NT2/D1 (cell line): ENCODE data around the gene GHRH.

Experiments
- DNase-seq: peaks from one replicate; pipeline ENCODE4 v3.0.0-alpha.2; 2011; ENCODE audit warnings: low read depth, low spot score
- H3K27me3 ChIP-seq: 2 replicates; pipeline ENCODE4 v1.6.0; 2011; ENCODE audit warnings: mild to moderate bottlenecking; ENCODE audit not compliant: insufficient read length, insufficient read depth
- H3K36me3 ChIP-seq: 2 replicates; pipeline ENCODE4 v1.6.1; 2011; ENCODE audit warnings: mild to moderate bottlenecking, low read length, mixed read lengths; ENCODE audit not compliant: insufficient read depth, insufficient read length
- H3K4me1 ChIP-seq: 2 replicates; pipeline ENCODE4 v1.5.1; 2011; ENCODE audit not compliant: insufficient read depth, insufficient read length
- H3K4me3 ChIP-seq: 2 replicates; pipeline ENCODE4 v1.5.1; 2011; ENCODE audit warnings: low read depth; ENCODE audit not compliant: insufficient read length
- H3K9ac ChIP-seq: 2 replicates; pipeline ENCODE4 v1.6.0; 2011; ENCODE audit warnings: low read depth; ENCODE audit not compliant: insufficient read length
- H3K9me3 ChIP-seq: 2 replicates; pipeline ENCODE4 v1.5.1; 2011; ENCODE audit warnings: mild to moderate bottlenecking, low read length; ENCODE audit not compliant: insufficient read depth
- SUZ12 ChIP-seq: IDR thresholded peaks from 2 replicates; pipeline ENCODE4 v1.6.1; 2011; ENCODE audit not compliant: insufficient read length, insufficient read depth; ENCODE audit errors: extremely low read depth
- YY1 ChIP-seq: IDR thresholded peaks from 2 replicates; pipeline ENCODE4 v1.6.1; 2011; ENCODE audit not compliant: insufficient read length, insufficient read depth
- ZNF274 ChIP-seq: IDR thresholded peaks from 2 replicates; pipeline ENCODE4 v1.6.1; 2011; ENCODE audit warnings: mild to moderate bottlenecking, low read depth, low read length

The GHRH gene

DNA sequence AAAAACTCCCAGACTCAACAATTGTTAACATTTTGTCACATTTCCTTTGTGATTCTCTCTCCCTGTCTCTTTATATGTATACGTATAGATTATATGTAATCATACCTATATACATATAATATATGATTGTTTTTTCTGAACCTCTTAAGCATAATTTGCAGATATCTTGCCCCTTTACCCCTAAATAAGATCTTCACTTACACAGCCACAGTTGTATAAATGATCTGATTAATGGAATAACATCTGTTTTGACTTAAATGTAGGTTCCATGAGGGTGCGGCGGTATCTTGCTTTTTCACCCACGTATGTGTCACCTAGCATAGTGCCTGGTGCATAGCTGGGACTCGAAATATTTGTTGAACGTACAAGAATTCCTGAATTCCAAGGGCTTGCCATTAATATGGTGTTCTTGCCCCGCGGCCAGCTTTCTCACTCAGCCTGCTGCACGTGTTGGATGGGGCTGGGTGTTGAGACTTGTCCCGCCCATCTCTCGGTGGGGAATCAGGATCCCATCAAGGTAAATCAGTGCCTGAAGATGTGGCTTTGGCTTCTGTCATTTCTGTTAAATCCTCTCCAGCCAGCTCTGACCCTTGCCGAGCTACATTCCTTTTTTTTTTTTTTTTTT, 17.5 kb upstream of the GHRH start:
- no peak for DNase-seq
- Histone ChIP-seq H3K4me3 (no peak overlapping the region), H3K27me3 (no peaks in the 10 kb centered on the region), H3K9me3 (no peaks in the 10 kb centered on the region), H3K36me3 (no peaks in the 10 kb centered on the region), H3K4me1 (peaks cover 3% of the 10 kb centered on the region), H3K9ac (no peak overlapping the region)
- TF ChIP-seq ZNF274: no peak
- no peak for TF ChIP-seq SUZ12
- no peak for TF ChIP-seq YY1

DNA sequence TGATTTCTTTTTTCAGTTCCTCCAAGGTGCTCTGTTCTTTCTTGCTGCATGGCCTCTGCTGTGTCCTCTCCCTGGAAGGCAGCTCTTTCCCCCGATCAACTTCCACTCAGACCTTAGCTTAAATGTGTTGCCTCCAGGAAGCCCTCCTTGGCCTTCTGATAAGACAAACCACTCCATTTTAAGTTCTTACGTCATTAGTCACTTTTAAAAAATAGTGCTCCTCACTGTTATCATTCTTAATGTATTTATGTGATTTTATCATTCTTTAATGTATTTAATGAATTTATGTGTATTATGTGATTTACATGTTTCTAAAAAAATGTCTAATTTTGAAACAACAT, 15.6 kb upstream of the GHRH start:
- no peak for DNase-seq
- TF ChIP-seq SUZ12 (no peak), ZNF274 (no peak), YY1 (no peak)
- Histone ChIP-seq H3K27me3 (no peaks in the 10 kb centered on the region), H3K9me3 (no peaks in the 10 kb centered on the region), H3K36me3 (no peaks in the 10 kb centered on the region), H3K4me3 (no peak overlapping the region), H3K9ac (no peak overlapping the region), H3K4me1 (no peaks in the 10 kb centered on the region)

DNA sequence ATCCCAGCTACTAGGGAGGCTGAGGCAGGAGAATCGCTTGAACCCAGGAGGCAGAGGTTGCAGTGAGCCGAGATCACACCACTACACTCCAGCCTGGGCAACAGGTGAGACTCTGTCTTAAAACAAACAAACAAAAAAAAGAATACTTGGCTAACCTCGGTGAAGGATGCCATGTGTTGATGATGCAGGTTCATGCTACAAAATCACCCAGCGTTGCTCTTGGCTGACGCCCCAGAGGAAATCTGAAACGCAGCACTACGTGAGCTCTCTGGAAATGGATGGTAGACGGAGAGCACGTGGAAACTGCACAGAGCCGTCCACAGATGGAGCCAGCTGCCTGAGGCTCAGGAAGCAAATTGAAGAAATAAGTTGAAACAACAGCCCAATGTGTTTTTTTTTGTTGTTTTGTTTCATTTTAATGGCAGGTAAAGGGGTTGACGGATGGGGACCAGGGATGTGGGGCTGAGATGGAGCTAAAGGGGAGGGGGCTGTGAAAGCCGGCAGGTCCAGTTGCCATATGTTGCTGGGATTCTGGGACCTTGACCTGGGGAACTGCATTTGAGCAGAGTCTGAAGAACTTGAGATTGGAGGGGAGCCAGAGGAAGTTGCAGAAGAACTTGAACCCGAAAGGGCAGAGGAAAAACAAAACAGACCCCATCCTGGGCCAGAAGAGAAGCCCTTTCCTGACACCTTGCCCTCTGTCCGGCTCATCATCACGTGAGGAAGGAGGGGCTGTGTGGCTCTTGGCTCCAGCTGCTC, 15.1 kb upstream of the GHRH start:
- Histone ChIP-seq H3K4me1 (no peaks in the 10 kb centered on the region), H3K27me3 (no peaks in the 10 kb centered on the region), H3K4me3 (no peak overlapping the region), H3K9me3 (no peaks in the 10 kb centered on the region), H3K36me3 (no peaks in the 10 kb centered on the region), H3K9ac (no peak overlapping the region)
- no peak for DNase-seq
- TF ChIP-seq ZNF274 (no peak), YY1 (no peak), SUZ12 (no peak)

DNA sequence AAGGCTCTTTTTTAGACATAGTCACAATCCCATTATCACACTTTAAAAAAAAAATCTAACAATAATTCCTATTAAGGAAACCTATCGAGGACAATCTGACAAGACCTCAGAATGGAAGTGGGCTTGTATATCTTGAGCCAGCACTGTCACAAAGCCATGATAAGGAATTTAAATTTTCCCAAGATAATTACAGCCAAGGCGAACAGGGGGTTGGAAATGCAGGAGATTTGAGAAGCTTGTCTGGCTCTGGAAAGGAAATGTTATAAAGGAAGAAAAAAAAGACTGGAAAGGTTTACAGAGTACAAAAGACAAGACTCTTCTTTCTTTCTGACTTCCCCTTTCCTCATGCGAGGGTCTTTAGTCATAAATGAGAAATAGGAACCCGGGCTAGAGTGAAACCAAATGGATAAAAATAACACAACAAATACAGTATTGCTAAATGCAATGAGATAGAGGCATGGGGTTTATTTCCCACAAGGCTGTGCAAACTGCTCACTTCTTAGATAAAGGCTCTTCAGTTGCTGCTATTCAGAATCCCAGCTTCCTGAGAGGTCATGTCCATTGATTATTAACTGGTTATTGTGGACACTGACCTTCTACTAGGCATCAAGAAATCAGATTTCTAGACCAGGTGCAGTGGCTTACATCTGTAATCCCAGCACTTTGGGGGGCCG, 13.4 kb upstream of the GHRH start:
- TF ChIP-seq SUZ12 (no peak), ZNF274 (no peak), YY1 (no peak)
- no peaks in the 10 kb centered on the region for H3K27me3 ChIP-seq
- no peak overlapping the region for H3K4me3 ChIP-seq
- no peaks in the 10 kb centered on the region for H3K4me1 ChIP-seq
- no peaks in the 10 kb centered on the region for H3K36me3 ChIP-seq
- H3K9ac ChIP-seq: no peak overlapping the region
- DNase-seq: no peak
- no peaks in the 10 kb centered on the region for H3K9me3 ChIP-seq

DNA sequence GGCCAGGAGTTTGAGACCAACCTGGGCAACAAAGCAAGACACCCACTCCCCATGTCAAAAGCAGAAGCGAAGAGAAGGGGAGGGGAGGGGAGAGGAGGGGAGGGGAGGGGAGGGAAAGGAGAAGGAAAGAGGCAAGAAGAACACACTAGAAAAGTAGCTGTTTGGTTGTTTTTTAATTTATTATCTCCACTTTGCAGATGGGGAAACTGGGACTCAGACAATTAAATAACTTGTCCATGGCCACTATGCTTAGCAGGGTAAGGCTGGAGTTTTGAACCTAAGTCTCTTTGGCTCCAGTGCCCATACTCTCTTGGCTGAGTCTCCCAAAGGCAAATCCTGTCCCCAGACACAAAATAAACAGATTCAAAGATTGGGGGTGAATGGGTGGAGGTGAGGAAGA, 12.4 kb upstream of the GHRH start:
- no peaks in the 10 kb centered on the region for H3K27me3 ChIP-seq

DNA sequence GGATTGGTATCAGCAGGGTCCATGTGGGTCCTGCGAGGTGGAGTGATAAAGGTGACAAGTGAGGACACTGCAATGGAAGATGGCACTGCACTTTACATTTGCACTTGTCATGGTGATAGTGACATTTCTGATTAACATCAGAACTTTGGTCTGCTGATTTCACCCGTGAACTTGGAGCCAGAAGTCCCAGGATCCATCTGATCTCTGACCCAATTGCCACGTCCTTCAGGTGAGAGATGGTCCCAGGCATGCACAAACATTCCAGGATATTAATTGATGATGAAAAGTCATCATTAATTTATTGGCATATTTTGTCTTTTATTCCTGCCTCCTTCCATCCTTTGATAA, 9.8 kb upstream of the GHRH start:
- H3K27me3 ChIP-seq: no peaks in the 10 kb centered on the region
- TF ChIP-seq ZNF274 (no peak), SUZ12 (no peak), YY1 (no peak)
- H3K4me1 ChIP-seq: peaks cover under 1% of the 10 kb centered on the region
- no peaks in the 10 kb centered on the region for H3K9me3 ChIP-seq
- DNase-seq: no peak
- H3K4me3 ChIP-seq: no peak overlapping the region
- H3K36me3 ChIP-seq: no peaks in the 10 kb centered on the region
- H3K9ac ChIP-seq: no peak overlapping the region

More for the DNA sequence above, 12.4 kb upstream of the GHRH start:
- Histone ChIP-seq H3K9me3 (no peaks in the 10 kb centered on the region), H3K4me3 (no peak overlapping the region), H3K36me3 (no peaks in the 10 kb centered on the region), H3K9ac (no peak overlapping the region), H3K4me1 (no peaks in the 10 kb centered on the region)
- no peak for DNase-seq
- TF ChIP-seq ZNF274 (no peak), SUZ12 (no peak), YY1 (no peak)

DNA sequence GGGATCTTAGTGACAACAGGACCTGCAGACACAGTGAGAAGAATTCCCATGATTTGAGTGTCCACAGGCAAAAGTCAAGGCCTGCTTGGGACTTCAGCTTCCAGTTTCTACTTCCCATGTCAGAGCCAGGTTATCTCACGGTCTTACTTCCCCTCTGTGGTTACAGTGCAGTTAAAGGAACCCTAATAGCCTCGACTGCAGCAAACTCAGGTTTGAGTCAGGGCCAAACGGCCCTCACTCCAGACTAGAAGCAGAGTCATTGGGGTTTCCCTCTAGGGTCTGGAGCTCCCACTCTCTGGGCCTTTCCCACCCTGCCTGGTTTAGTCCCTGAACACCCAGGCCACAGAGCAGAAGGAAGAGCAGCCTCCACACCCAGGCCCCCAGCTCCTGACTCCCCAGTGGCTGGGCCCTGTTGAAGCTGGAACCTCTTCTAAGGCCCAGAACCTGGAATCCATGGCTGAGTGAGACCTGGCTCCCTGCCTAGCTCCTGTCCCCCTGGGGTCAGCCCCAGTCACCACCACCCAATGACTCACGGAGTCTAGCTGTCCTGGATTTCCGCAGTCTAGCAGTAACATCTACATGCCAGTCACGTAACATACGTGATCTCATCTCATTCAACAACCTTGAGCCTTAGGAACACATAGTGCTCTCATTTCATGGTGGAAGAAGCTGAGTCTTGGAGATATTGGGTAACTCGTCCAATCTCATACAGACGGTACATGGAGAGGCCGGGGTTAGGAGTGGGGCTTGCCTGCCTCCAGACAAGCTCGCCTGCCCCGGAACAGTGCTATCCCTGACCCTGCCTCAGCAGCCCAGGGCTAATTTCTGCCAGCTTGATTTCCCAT, 9.2 kb upstream of the GHRH start:
- TF ChIP-seq YY1: no peak
- TF ChIP-seq ZNF274: no peak
- TF ChIP-seq SUZ12: no peak
- Histone ChIP-seq H3K4me1 (peaks cover 3% of the 10 kb centered on the region), H3K36me3 (no peaks in the 10 kb centered on the region), H3K9ac (no peak overlapping the region), H3K4me3 (no peak overlapping the region), H3K27me3 (no peaks in the 10 kb centered on the region), H3K9me3 (no peaks in the 10 kb centered on the region)
- DNase-seq: no peak
